ENCODE measurements around the gene ROBO3. TPM values are rescaled to one million over a fixed set of nuclear protein-coding genes. Genes with fewer than 3 reads are reported as not detected.

The ROBO3 gene
- total and polyA plus RNA-seq, 2 donors (not counting 3 experiments of a cell fraction or from before 2014, with no cell fraction given) = 27.1 to 65.4 TPM

GRCh38 chr11:124832571-124832970 lies 32.7 kb upstream of the ROBO3 start:
- no peak overlapping the region for H3K4me3 ChIP-seq (replicated peaks in 1 of 3; ENCODE audit: insufficient read depth in 1 of 3, low read depth in 1 of 3, low read length in 3 of 3)
- no peaks in the 10 kb centered on the region for H4K20me1 ChIP-seq (replicated peaks; ENCODE audit: control insufficient read depth, extremely low read depth, insufficient read depth, low read length)
- no peaks in the 10 kb centered on the region for H3K79me2 ChIP-seq (ENCODE audit: control insufficient read depth, insufficient read depth, low read length)
- dilution Hi-C loops (cut with MboI; ENCODE audit: extremely low pct_ligation_motif_present, low sequenced_read_pairs) = loop anchor here (10.0 kb wide), 1 partner anchor 168 kb away; no protein-coding TSS in a partner anchor
- intact Hi-C loops (cut with micrococcal nuclease) = no loop called here
- no peaks in the 10 kb centered on the region for H3K36me3 ChIP-seq (ENCODE audit: control insufficient read depth in 2 of 2, extremely low read depth in 1 of 2, insufficient read depth in 2 of 2, low read length in 2 of 2)
- FAIRE-seq (no peak), DNase-seq (ENCODE audit: low read depth, low spot score) (no peak)
- no peaks in the 10 kb centered on the region for H3K9me1 ChIP-seq (replicated peaks; ENCODE audit: control insufficient read depth, extremely low read depth, insufficient read depth, low read length)
- H2AFZ ChIP-seq (ENCODE audit: low read depth, low read length) = no peak overlapping the region
- no peak overlapping the region for H3K9ac ChIP-seq (replicated peaks; ENCODE audit: extremely low read depth, insufficient read depth, low read length)
- H3K4me2 ChIP-seq (ENCODE audit: insufficient read depth, low read length) = no peak overlapping the region
- POLR2A ChIA-PET = no interaction called here
- no peaks in the 10 kb centered on the region for H3K9me3 ChIP-seq (replicated peaks; ENCODE audit: control insufficient read depth, insufficient read depth, low read length)
- CTCF ChIA-PET = interaction anchor here (0.6 to 8.5 kb wide), 9 partner anchors 20 to 188 kb away, joined by 3 to 191 read pairs (median 4); partner anchors contain the start of genes MSANTD2, SIAE and SPA17
- peaks cover 0 to 5% of the 10 kb centered on the region in 2 experiments for H3K27me3 ChIP-seq (ENCODE audit: control insufficient read depth in 2 of 2, insufficient read depth in 2 of 2, low read length in 2 of 2)
- no peak for TF ChIP-seq MYC (IDR thresholded peaks at IDR 0.05; ENCODE audit: low read depth, low read length)
- no peak for TF ChIP-seq POLR2AphosphoS5 (IDR thresholded peaks at IDR 0.05; ENCODE audit: insufficient read depth, low read depth, low read length)
- no peak for TF ChIP-seq EZH2 (IDR thresholded peaks at IDR 0.05; ENCODE audit: borderline replicate concordance, low read depth, low read length, severe bottlenecking)
- TF ChIP-seq, protein P1, sequence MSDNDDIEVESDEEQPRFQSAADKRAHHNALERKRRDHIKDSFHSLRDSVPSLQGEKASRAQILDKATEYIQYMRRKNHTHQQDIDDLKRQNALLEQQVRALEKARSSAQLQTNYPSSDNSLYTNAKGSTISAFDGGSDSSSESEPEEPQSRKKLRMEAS (IDR thresholded peaks at IDR 0.05; ENCODE audit: insufficient read depth, insufficient read length) = no peak
- no peak for TF ChIP-seq FOS (IDR thresholded peaks at IDR 0.05; ENCODE audit: borderline replicate concordance, insufficient read depth, low read length)
- TF ChIP-seq, protein P2, sequence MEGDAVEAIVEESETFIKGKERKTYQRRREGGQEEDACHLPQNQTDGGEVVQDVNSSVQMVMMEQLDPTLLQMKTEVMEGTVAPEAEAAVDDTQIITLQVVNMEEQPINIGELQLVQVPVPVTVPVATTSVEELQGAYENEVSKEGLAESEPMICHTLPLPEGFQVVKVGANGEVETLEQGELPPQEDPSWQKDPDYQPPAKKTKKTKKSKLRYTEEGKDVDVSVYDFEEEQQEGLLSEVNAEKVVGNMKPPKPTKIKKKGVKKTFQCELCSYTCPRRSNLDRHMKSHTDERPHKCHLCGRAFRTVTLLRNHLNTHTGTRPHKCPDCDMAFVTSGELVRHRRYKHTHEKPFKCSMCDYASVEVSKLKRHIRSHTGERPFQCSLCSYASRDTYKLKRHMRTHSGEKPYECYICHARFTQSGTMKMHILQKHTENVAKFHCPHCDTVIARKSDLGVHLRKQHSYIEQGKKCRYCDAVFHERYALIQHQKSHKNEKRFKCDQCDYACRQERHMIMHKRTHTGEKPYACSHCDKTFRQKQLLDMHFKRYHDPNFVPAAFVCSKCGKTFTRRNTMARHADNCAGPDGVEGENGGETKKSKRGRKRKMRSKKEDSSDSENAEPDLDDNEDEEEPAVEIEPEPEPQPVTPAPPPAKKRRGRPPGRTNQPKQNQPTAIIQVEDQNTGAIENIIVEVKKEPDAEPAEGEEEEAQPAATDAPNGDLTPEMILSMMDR (IDR thresholded peaks at IDR 0.05; ENCODE audit: extremely low read depth in 1 of 2, insufficient read depth in 1 of 2, low read depth in 1 of 2, low read length in 2 of 2) = no peak
- no peak for TF ChIP-seq JUN (IDR thresholded peaks at IDR 0.05; ENCODE audit: borderline replicate concordance, insufficient read depth, insufficient read length, low read depth)
- TF ChIP-seq GATA2 (IDR thresholded peaks at IDR 0.05; ENCODE audit: insufficient read depth, insufficient read length, low read depth, low read length) = no peak
- TF ChIP-seq POLR2A (IDR thresholded peaks at IDR 0.05; ENCODE audit: low read depth, low read length) = no peak
- BruUV-seq (replicated peaks) = no TSS peak
- H3K27ac ChIP-seq (ENCODE audit: insufficient read depth, low read depth, low read length) = no peak overlapping the region
- peaks cover 10% of the 10 kb centered on the region for H3K4me1 ChIP-seq (ENCODE audit: control insufficient read depth, extremely low read depth, insufficient read depth, low read length)
